Measurements from ENCODE around the gene EXOC6B.

Gene EXOC6B

DNA sequence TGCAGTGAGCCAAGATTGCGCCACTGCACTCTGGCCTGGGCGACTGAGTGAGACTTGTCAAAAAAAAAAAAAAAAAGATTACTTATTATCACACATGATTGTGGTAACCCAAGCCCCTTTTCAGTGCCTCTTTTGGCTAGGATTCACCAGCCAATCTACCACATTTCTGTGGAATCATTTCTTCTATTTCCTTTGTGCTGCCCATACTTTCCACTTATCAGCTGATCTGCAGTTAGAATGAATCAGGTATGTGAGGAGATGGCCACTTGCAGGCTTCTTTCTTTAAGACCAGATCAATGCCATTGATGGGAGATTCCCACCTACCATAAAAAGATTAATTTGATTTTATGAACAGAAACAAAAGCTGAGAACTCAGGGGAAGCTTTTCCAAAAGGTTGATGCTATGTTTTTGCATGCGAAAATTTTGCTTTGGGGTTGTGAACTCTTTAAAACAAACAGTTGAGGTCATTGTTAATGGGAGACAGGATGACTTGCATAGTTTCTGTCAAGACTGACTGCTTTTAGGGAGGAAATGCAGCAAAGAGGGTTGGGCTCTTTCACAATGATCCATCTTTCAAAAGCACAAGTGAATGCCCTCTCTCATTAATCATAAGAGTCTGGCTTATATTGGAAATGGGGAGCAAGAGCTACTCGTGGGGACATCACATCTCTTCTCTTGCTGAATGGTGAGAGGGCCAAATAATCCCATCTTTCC lies 611.2 kb downstream of the EXOC6B start:
- no peaks in the 10 kb centered on the region for H3K36me3 ChIP-seq (ENCODE audit: insufficient read depth, low read length)
- no peaks in the 10 kb centered on the region for H3K9me3 ChIP-seq (ENCODE audit: control insufficient read depth, insufficient read depth, low read length)
- peaks cover 8% of the 10 kb centered on the region for H3K4me1 ChIP-seq (ENCODE audit: insufficient read depth, low read length)
- no peak overlapping the region for H3K9ac ChIP-seq (ENCODE audit: low read depth, low read length)

DNA sequence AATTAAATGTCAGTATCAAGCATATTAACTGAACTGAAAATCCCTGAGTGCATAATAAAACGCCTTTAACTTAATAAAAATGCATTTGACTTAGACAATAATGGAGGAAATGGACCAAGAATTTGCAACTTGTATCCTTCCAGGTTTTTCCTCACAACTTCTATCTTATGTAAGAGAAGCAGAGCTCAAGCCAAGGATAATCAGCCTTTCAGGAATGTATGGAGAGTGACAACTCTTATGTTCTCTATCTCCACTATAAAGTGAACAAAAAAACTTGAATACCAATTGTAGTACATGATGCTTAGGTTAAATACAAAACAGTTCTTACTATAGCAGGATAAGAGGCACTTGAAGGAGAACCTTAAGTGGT lies 613.4 kb downstream of the EXOC6B start:
- Histone ChIP-seq H3K9me3 (ENCODE audit: control insufficient read depth, insufficient read depth, low read length) (no peaks in the 10 kb centered on the region), H3K9ac (ENCODE audit: low read depth, low read length) (no peak overlapping the region), H3K4me1 (ENCODE audit: insufficient read depth, low read length) (peaks cover 8% of the 10 kb centered on the region), H3K36me3 (ENCODE audit: insufficient read depth, low read length) (no peaks in the 10 kb centered on the region)

DNA sequence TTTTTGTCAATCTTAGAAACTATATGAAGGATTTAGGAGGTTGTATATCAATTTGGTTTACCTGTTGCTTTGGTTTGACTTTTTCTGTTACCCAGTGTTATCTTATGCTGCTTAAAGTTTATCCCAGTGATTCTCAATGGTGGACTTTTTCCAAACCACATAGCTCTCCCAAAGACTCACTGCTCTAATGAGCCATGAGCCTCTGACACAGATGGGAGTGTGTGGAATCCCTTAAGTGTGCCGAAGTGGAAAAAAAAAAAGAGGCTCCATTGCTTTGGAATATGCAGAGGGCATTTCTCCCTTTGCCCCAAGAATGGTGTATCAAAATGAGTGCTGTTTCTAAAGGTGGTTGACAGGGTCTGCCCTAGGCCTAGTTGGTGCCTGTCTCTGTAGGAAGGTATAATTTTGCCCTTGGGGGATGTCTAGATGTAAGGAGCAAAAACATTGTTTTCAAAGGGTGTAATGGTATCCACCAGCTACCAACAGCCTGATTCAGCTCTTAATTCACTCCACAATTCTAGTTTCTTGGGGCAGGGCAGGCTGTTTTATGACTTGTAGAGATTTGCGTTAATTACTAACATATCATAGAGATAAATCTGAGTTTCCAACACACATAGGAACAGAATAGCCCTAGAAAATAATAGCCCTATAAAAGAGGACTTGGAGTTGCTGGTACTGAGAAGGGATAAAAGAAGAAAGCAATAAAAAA lies 613.9 kb downstream of the EXOC6B start:
- no peaks in the 10 kb centered on the region for H3K36me3 ChIP-seq (ENCODE audit: insufficient read depth, low read length)
- H3K9ac ChIP-seq (ENCODE audit: low read depth, low read length) = no peak overlapping the region
- no peaks in the 10 kb centered on the region for H3K9me3 ChIP-seq (ENCODE audit: control insufficient read depth, insufficient read depth, low read length)
- H3K4me1 ChIP-seq (ENCODE audit: insufficient read depth, low read length) = peaks cover 8% of the 10 kb centered on the region

DNA sequence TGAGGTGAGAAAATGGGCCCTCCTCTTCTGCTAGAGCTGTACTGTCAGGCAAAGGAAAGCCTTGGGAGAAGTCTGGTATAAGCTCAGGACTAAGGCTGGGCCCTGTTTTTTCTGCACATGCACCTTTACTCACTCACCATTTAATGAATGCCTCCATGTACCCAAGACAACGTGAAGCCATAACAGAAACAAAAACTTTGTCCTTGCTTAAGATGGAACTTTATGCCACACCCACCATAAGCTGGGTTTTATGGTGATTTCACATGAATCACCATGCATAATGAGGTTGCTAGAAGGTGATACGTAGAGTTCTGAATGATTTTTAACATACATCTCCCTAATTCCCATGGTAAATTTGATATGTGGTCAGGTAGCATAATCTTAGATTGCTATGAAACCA lies 614.5 kb downstream of the EXOC6B start:
- no peaks in the 10 kb centered on the region for H3K36me3 ChIP-seq (ENCODE audit: insufficient read depth, low read length)
- no peaks in the 10 kb centered on the region for H3K9me3 ChIP-seq (ENCODE audit: control insufficient read depth, insufficient read depth, low read length)
- H3K9ac ChIP-seq (ENCODE audit: low read depth, low read length) = no peak overlapping the region
- peaks cover 8% of the 10 kb centered on the region for H3K4me1 ChIP-seq (ENCODE audit: insufficient read depth, low read length)

DNA sequence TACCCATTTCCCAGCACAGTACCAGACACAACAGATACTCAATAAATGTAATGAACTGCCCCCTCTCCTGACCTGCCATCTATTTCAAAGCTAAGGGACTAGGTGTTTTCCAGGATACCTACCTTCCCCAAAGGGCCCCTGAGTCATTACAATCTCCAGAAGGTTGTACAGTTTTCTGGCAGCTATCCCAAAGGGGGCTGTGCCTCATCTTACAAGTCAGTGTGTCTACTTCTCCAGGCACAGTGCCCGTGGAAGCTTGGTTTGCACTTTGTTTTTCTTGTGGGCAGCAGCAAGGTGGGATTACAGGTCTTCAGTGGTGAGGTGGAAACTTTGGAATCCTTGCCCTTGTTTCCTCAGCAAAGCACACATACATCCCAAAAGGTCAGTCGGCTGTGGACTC lies 615.4 kb downstream of the EXOC6B start:
- Histone ChIP-seq H3K36me3 (ENCODE audit: insufficient read depth, low read length) (no peaks in the 10 kb centered on the region), H3K4me1 (ENCODE audit: insufficient read depth, low read length) (peaks cover 8% of the 10 kb centered on the region), H3K9ac (ENCODE audit: low read depth, low read length) (no peak overlapping the region), H3K9me3 (ENCODE audit: control insufficient read depth, insufficient read depth, low read length) (no peaks in the 10 kb centered on the region)

DNA sequence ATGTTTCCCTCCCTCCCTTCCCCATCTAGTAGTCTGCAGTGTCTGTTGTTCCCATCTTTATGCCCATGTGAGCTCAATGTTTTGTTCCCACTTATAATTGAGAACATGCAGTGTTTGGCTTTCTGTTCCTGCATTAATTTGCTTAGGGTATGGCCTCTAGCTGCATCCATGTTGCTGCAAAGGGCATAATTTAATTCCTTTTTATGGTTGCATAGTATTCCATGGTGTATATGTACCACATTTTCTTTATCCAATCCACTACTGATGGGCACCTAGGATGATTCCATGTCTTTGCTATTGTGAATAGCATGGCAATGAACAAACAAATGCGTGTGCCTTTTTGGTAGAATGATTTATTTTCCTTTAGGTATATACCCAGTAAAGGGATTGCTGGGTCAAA lies 617.6 kb downstream of the EXOC6B start:
- H3K36me3 ChIP-seq (ENCODE audit: insufficient read depth, low read length) = no peaks in the 10 kb centered on the region
- no peak overlapping the region for H3K9ac ChIP-seq (ENCODE audit: low read depth, low read length)

DNA sequence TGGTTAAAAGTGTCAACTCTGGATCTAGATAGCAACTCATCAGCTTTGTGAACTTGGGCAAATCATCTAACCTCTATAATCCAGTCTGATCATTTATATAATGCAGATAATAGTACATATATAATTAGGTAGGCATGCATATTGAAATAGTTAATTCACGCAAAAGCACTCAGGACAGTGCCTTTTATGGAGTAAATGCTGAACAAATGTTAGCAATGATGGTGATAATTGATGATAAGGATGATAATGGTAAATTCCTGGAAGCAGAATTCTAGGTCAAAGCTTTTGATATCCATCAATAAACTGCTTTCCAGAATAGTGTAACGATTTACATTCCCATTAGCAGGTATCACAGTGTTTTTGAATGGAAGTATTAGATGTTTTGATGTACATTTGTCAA lies 618.5 kb downstream of the EXOC6B start:
- no peak overlapping the region for H3K9ac ChIP-seq (ENCODE audit: low read depth, low read length)
- no peaks in the 10 kb centered on the region for H3K9me3 ChIP-seq (ENCODE audit: control insufficient read depth, insufficient read depth, low read length)
- H3K36me3 ChIP-seq (ENCODE audit: insufficient read depth, low read length) = no peaks in the 10 kb centered on the region
- peaks cover 4% of the 10 kb centered on the region; the same call in 1 of the 2 replicates for H3K4me1 ChIP-seq (ENCODE audit: insufficient read depth, low read length)

More for the DNA sequence above, 617.6 kb downstream of the EXOC6B start:
- Histone ChIP-seq H3K4me1 (ENCODE audit: insufficient read depth, low read length) (peaks cover 4% of the 10 kb centered on the region; the same call in 1 of the 2 replicates), H3K9me3 (ENCODE audit: control insufficient read depth, insufficient read depth, low read length) (no peaks in the 10 kb centered on the region)

DNA sequence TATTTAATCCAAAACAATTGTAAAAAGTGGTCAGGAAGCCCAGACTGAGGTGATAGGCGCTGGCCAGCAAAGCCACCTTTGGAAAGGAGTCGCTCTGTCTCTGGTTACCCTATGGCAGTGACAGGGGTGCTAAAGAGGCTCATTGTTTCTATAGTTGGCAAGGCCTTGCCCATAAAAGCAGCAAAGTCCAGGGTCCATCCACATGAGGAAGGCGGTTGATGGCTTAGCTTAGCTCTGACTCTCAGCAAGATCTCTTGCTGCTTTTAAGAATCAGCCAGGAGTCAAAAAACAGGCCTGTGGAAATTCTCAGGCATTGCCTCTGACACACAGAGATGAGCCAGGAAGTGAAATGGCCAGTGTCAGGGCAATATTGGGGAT lies 620.3 kb downstream of the EXOC6B start:
- H3K9me3 ChIP-seq (ENCODE audit: control insufficient read depth, insufficient read depth, low read length) = no peaks in the 10 kb centered on the region
- H3K36me3 ChIP-seq (ENCODE audit: insufficient read depth, low read length) = no peaks in the 10 kb centered on the region
- peaks cover 4% of the 10 kb centered on the region; the same call in 1 of the 2 replicates for H3K4me1 ChIP-seq (ENCODE audit: insufficient read depth, low read length)
- H3K9ac ChIP-seq (ENCODE audit: low read depth, low read length) = no peak overlapping the region

DNA sequence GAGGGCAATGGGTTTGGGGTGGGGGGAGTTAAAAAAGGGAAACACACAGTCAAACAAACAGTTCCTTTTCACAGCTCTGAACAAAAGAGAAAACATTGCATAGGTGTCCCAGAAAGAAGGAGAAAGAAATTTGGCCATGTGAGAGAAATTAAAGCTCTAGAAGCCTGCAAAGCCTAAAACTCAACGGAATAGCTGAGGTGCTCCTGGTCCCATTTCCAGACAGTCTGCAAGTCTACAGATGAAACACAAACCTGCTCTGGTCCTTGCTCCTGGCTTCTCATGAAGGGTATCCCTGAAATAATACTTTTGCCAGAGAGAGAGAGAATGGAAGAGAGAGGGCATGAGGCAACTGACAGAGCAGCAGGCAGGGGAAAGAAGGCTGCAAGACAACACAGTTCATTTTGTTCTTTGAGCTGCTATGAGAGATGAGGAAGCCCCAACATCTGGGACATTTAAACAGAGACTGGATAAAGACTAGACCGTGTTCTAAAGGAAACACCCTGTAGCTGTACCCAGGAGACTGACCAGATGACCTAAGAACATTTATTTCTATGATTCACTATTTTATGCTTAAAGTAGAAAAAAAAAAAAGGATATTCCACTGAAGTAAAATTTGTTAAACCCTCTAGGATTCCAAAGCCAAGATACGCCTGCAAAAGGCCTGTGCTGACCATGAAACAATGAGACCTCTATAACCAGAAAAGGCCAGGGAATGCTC lies 620.9 kb downstream of the EXOC6B start:
- H3K9ac ChIP-seq (ENCODE audit: low read depth, low read length) = no peak overlapping the region
- no peaks in the 10 kb centered on the region for H3K36me3 ChIP-seq (ENCODE audit: insufficient read depth, low read length)
- H3K4me1 ChIP-seq (ENCODE audit: insufficient read depth, low read length) = peaks cover under 1% of the 10 kb centered on the region; the same call in 1 of the 2 replicates
- no peaks in the 10 kb centered on the region for H3K9me3 ChIP-seq (ENCODE audit: control insufficient read depth, insufficient read depth, low read length)

DNA sequence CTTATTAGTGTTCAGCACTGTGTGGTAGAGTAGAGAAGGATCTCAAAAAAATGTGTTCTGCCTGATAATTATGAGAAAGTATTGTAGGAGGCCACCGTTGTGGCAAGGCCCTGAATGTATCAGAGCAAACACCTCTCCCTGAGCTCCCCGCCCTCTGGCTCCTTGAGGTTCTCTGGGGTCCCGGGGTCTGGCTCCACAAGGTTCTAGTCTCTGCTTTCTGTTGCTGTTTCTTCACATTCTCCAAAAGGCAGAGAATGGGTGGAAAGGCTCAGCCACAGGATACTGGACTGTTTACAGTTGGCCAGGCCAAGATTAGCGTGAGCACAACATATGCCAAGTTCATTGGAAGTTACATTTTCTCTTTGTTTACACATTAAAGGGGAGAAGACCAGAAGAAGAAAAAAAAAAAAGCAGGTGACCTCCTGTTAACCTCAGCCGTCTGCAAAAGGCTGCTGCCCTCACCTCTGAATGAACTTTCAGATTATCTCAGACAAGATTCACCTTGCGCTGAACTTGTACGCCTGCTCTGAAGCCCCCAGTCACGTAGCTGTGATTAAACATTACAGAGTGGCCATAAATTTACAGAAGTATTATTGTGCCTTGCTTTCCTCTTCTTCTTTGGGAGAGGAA lies 621.6 kb downstream of the EXOC6B start:
- no peak overlapping the region for H3K9ac ChIP-seq (ENCODE audit: low read depth, low read length)
- no peaks in the 10 kb centered on the region for H3K9me3 ChIP-seq (ENCODE audit: control insufficient read depth, insufficient read depth, low read length)

DNA sequence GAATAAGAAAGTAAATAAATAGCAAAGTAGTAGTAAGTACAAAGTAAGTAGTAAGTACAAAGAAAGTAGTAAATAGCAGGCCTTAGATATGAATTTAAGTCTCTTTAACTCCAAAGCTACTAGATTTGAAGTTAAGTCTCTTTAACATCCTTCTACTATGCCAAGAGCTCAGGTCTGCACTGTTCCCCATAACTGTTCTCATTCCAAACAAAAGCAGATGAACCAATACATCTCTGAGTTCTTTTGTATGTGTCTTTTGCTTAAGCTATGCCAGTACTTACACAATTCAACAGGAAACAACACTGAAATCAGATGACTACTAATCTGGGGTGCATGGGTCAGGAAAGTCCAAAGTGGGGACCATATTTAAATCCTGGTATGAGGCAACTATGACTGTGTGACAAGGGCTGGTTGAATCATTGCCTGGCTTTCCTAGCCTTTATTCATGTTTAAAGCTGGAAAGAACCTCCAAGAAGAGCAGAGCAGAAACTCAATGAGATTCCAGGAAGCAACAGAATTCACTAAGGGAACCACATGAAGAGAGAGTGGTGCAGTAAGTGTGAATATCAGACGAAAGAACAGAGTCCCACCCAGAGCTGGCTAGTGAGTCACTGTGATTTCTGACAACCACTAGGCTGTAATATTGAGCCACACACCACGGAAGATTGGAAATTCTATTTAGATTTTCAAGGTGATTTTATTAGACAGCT lies 627.1 kb downstream of the EXOC6B start:
- H3K9ac ChIP-seq (ENCODE audit: low read depth, low read length) = no peak overlapping the region
- H3K4me1 ChIP-seq (ENCODE audit: insufficient read depth, low read length) = no peaks in the 10 kb centered on the region

More for the DNA sequence above, 621.6 kb downstream of the EXOC6B start:
- no peaks in the 10 kb centered on the region for H3K36me3 ChIP-seq (ENCODE audit: insufficient read depth, low read length)
- no peaks in the 10 kb centered on the region for H3K4me1 ChIP-seq (ENCODE audit: insufficient read depth, low read length)

DNA sequence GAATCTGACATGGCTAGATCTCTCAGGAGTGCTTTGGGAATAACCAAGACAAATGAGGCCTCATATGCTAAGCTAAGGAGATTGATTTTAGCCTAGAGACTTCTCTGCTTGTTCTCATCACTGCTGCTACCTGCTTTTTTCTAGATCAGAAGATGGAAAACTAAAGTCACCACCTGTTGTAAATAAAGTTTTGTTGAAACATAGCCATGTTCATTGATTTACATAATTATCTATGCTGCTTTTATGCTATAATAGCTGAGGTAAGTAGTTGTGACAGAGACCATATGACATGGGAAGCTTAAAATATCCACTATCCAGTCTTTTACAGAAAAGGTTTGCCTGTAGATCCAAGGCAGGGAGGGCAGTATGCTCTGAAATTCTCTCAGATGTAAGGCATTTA lies 632.1 kb downstream of the EXOC6B start:
- no peaks in the 10 kb centered on the region for H3K4me1 ChIP-seq (ENCODE audit: insufficient read depth, low read length)
- no peaks in the 10 kb centered on the region for H3K36me3 ChIP-seq (ENCODE audit: insufficient read depth, low read length)
- H3K9ac ChIP-seq (ENCODE audit: low read depth, low read length) = no peak overlapping the region
- H3K9me3 ChIP-seq (ENCODE audit: control insufficient read depth, insufficient read depth, low read length) = no peaks in the 10 kb centered on the region

More for the DNA sequence above, 627.1 kb downstream of the EXOC6B start:
- Histone ChIP-seq H3K9me3 (ENCODE audit: control insufficient read depth, insufficient read depth, low read length) (no peaks in the 10 kb centered on the region), H3K36me3 (ENCODE audit: insufficient read depth, low read length) (no peaks in the 10 kb centered on the region)

DNA sequence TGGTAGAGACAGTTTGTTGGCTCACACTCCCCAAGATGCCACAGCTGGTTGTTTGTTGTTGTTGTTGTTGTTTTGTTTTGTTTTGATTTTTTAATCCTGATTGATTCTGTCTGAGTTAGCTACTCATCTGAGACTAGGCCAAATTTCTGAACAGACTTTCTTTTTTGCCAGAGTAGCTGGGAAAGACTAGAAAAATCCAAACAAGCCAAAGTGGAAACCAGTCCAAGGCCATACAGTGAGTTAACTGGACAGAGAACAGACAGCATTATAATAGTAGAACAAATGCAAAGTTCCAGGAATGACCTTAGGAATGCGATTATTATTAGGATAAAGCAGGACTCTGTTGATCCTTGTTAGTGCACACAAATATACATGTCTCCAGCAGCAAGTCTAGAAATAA lies 634.4 kb downstream of the EXOC6B start:
- Histone ChIP-seq H3K36me3 (ENCODE audit: insufficient read depth, low read length) (no peaks in the 10 kb centered on the region), H3K4me1 (ENCODE audit: insufficient read depth, low read length) (no peaks in the 10 kb centered on the region), H3K9me3 (ENCODE audit: control insufficient read depth, insufficient read depth, low read length) (no peaks in the 10 kb centered on the region), H3K9ac (ENCODE audit: low read depth, low read length) (no peak overlapping the region)

DNA sequence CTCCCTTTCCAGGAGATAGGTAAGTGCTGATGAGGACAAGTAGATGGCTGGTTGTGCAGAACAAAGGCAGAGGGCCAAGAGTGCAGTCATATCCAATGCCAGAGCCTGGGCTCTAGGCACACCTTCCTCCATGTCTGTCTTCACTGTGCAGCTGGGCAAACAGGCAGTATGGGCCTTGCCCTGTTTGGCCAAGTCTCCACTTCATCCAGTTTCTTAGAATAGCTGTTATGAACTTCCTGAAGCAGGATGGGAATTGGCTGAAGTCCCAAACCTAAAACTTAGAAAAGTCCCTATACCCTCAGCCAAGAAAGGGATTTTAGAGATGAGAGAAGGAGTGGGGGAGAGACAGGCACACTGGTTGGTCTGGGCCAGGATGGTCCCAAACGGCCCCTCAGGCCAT lies 640.6 kb downstream of the EXOC6B start:
- Histone ChIP-seq H3K9me3 (ENCODE audit: control insufficient read depth, insufficient read depth, low read length) (no peaks in the 10 kb centered on the region), H3K4me1 (ENCODE audit: insufficient read depth, low read length) (no peaks in the 10 kb centered on the region), H3K9ac (ENCODE audit: low read depth, low read length) (no peak overlapping the region), H3K36me3 (ENCODE audit: insufficient read depth, low read length) (no peaks in the 10 kb centered on the region; the same call in 1 of the 2 replicates)
